Loucy (cell line): ENCODE results near the gene CCDC167.

ENCODE experiments used
- CTCF ChIP-seq: fragments of 200-600 bp; sonication (generic); conservative IDR thresholded peaks from 2 replicates; pipeline ENCODE4 v1.5.1; 2014; ENCODE audit warnings: mild to moderate bottlenecking, antibody characterized with exemption, low read length
- EZH2phosphoT487 ChIP-seq: fragments of 200-600 bp; IDR thresholded peaks from 2 replicates; pipeline ENCODE4 v1.6.1; 2018; ENCODE audit warnings: antibody characterized with exemption, mild to moderate bottlenecking, moderate library complexity, borderline replicate concordance

DNA sequence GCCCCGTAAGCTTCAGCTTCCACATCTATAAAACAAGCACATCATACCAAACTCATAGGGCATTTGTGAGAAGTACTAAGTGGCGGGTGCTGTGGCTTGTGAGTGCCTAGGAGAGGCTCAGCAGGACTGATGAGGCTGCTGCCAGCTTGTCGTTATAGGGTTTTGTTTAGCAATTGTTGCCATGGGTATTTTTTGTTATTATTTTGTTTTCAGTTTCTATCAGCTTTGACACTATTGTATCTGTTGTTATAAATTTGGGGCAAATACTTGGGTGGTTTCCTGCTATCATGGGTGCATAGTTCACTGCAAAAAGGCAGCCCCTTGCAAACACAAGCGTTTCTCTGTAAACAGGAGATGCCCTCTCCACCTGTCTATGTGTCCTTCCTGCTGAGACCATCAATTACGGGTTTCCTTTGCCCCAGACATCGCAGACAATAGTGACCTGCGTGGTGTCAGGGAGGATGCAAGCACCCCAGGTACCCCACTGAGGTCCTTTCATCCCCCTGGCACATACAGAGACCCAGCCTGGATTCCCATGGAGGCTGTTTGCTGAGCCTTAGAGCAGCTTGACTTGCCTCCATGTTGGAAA lies 3.1 kb upstream of the CCDC167 start:
- TF ChIP-seq CTCF (no peak), EZH2phosphoT487 (no peak)
